ENCODE measurements around the gene VSTM5. TPM values are rescaled to one million over a fixed set of nuclear protein-coding genes. Genes with fewer than 3 reads are reported as not detected.

Gene VSTM5
- total RNA-seq, 4 donors from 2014 or later, result 0.49 to 2.5 TPM; not detected in 2

DNA sequence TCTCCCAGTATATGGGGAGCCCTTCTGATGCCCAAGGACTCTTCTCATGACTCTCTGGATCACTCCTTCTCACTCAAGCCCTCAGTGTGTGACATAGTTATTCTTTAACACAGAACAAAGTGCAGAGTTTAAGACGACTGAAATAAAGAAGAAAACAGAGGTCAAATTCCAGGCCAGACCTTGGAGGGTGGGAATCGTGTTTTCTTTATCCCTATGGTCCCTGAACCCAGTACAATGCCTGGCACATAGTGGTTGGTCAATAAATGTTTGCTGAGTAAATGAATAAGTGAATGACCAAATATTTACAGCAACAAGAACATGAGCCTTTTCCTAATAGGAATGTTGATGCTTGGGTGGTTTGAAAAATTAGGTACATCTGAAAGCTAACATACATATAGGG, 28.8 kb downstream of the VSTM5 start:
- DNase-seq, result no peak
- H3K4me1 ChIP-seq, result no peaks in the 10 kb centered on the region
- no peaks in the 10 kb centered on the region for H3K36me3 ChIP-seq
- no peaks in the 10 kb centered on the region for H3K9me3 ChIP-seq
- no peaks in the 10 kb centered on the region for H3K27me3 ChIP-seq
- TF ChIP-seq CTCF (IDR thresholded peaks at IDR 0.05), result no peak
- TF ChIP-seq POLR2A (IDR thresholded peaks at IDR 0.05), result no peak
- no peak overlapping the region for H3K27ac ChIP-seq
- no peak overlapping the region for H3K4me3 ChIP-seq
- intact Hi-C loops (cut with DNase I; ENCODE audit: low total_unique reads), result no loop called here

DNA sequence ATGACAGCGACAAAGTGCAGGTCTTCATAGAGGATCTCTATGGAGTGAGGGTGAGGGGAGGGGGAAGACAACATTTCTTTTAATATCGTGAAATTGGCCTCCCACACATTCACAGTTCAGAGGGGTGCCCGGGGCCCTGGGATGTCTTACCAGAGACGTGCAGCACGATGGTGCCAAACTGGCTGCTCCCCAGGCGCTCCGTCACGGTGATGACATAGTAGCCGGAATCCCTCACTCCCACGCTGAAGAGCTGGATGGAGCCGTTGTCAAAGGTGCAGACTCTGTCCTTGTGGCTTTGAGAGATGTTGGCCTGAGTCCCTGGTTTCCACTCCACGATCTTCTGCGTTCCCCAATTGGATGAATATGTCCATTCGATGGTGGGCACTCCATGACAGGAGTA, 29.6 kb downstream of the VSTM5 start:
- Histone ChIP-seq H3K4me1 (no peaks in the 10 kb centered on the region), H3K9me3 (no peaks in the 10 kb centered on the region), H3K36me3 (no peaks in the 10 kb centered on the region), H3K27ac (no peak overlapping the region), H3K27me3 (no peaks in the 10 kb centered on the region), H3K4me3 (no peak overlapping the region)
- intact Hi-C loops (cut with DNase I; ENCODE audit: low total_unique reads), result no loop called here
- TF ChIP-seq CTCF (IDR thresholded peaks at IDR 0.05) (no peak), POLR2A (IDR thresholded peaks at IDR 0.05) (no peak)
- no peak for DNase-seq

GRCh38 chr11:93819966-93820695, 30.3 kb downstream of the VSTM5 start:
- no peaks in the 10 kb centered on the region for H3K27me3 ChIP-seq
- H3K4me1 ChIP-seq, result no peaks in the 10 kb centered on the region
- DNase-seq, result no peak
- no peaks in the 10 kb centered on the region for H3K9me3 ChIP-seq
- intact Hi-C loops (cut with DNase I; ENCODE audit: low total_unique reads), result no loop called here
- TF ChIP-seq CTCF (IDR thresholded peaks at IDR 0.05) (no peak), POLR2A (IDR thresholded peaks at IDR 0.05) (no peak)
- no peak overlapping the region for H3K27ac ChIP-seq
- no peak overlapping the region for H3K4me3 ChIP-seq
- no peaks in the 10 kb centered on the region for H3K36me3 ChIP-seq

DNA sequence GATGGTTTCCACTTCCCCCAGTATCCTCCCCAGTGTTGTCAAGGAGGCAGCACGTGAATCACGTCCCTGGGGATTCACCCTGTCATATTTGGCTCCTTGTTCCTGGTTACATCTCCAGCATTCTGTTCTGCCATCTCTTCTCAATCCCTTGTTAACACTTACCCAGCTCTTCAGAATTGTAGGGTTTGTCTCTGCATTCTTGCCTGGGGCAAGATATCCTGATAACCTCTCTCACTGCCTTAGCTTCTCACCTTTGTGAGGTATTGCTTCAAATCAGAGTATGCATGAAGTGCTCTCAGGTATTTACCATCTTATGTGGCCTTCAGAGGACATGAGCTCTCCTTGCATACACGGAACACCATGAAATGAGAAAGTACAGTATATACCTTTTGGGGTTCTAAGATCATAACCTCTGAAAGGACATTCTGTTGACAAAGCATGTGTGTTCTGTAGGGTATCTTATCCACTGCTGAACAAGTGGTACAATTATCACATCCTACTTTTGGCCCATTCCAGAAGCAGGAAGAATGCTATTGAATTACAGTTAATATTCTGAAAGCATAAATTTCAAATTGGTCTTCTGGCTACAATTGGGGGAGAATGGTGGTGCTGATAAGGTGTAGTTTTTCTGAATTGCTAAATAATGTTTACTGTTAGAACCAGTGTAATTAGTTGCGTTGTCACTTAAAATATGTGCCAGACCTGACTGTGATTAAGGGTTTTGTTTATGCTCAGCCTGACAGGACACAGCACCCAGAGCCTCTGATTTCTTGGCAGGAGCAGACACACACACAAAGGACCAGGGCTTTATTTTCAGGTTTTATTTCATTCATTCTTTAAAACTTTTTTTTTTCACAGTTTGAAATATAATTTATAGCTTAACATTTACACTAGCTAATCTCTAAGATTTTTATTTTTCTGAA, 32.7 kb downstream of the VSTM5 start:
- H3K27ac ChIP-seq, result no peak overlapping the region
- no peak overlapping the region for H3K4me3 ChIP-seq
- H3K4me1 ChIP-seq, result no peaks in the 10 kb centered on the region
- H3K9me3 ChIP-seq, result no peaks in the 10 kb centered on the region
- no peak for DNase-seq
- intact Hi-C loops (cut with DNase I; ENCODE audit: low total_unique reads), result no loop called here
- no peaks in the 10 kb centered on the region for H3K36me3 ChIP-seq
- H3K27me3 ChIP-seq, result no peaks in the 10 kb centered on the region
- TF ChIP-seq CTCF (IDR thresholded peaks at IDR 0.05) (no peak), POLR2A (IDR thresholded peaks at IDR 0.05) (no peak)

Measured in uterus (tissue), 4 donors.